ENCODE data around the gene ZNF44. TPM values are rescaled to one million over a fixed set of nuclear protein-coding genes. Genes with fewer than 3 reads are reported as not detected.

ZNF44 gene
- total and polyA plus RNA-seq, 2 of the 13 experiments (the other 11 are each of a cell fraction or from before 2014, with no cell fraction given): 6.9 to 15.7 TPM

DNA sequence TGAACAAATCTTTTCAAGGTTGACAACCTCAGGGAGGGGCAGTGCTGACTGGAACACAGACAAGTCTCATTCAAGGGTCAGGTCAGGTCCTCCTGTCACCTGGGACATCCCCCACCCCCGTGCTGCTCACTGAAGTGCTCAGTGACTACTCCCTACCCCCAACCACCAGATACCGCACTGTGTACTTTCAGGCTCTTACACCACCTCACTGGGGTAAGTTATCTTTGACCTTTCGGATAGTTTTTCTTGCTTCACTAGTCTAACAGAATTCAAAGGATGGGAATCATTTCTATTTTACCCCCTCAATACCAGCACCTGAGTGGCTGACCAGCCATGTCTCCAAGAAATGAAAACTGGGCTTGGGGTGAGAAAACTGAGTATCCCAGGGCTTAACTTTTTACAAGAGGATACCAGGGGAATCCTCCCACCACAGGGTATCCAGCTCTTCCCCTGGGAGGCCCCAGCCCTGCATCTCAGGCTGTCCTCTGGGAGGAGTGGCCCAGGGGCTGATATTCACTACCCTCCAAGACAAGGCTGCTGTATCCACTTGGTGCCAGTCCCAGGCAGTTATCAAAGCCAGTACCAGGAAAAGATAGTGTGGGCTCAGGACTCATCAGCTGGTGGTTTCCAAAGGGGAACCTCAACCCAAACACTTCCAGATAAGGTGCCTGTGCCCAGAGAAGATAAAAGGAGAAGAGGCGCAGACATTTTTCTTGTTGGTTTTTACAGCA is 36.7 kb upstream of the ZNF44 start (continued):
- TF ChIP-seq, protein P1, sequence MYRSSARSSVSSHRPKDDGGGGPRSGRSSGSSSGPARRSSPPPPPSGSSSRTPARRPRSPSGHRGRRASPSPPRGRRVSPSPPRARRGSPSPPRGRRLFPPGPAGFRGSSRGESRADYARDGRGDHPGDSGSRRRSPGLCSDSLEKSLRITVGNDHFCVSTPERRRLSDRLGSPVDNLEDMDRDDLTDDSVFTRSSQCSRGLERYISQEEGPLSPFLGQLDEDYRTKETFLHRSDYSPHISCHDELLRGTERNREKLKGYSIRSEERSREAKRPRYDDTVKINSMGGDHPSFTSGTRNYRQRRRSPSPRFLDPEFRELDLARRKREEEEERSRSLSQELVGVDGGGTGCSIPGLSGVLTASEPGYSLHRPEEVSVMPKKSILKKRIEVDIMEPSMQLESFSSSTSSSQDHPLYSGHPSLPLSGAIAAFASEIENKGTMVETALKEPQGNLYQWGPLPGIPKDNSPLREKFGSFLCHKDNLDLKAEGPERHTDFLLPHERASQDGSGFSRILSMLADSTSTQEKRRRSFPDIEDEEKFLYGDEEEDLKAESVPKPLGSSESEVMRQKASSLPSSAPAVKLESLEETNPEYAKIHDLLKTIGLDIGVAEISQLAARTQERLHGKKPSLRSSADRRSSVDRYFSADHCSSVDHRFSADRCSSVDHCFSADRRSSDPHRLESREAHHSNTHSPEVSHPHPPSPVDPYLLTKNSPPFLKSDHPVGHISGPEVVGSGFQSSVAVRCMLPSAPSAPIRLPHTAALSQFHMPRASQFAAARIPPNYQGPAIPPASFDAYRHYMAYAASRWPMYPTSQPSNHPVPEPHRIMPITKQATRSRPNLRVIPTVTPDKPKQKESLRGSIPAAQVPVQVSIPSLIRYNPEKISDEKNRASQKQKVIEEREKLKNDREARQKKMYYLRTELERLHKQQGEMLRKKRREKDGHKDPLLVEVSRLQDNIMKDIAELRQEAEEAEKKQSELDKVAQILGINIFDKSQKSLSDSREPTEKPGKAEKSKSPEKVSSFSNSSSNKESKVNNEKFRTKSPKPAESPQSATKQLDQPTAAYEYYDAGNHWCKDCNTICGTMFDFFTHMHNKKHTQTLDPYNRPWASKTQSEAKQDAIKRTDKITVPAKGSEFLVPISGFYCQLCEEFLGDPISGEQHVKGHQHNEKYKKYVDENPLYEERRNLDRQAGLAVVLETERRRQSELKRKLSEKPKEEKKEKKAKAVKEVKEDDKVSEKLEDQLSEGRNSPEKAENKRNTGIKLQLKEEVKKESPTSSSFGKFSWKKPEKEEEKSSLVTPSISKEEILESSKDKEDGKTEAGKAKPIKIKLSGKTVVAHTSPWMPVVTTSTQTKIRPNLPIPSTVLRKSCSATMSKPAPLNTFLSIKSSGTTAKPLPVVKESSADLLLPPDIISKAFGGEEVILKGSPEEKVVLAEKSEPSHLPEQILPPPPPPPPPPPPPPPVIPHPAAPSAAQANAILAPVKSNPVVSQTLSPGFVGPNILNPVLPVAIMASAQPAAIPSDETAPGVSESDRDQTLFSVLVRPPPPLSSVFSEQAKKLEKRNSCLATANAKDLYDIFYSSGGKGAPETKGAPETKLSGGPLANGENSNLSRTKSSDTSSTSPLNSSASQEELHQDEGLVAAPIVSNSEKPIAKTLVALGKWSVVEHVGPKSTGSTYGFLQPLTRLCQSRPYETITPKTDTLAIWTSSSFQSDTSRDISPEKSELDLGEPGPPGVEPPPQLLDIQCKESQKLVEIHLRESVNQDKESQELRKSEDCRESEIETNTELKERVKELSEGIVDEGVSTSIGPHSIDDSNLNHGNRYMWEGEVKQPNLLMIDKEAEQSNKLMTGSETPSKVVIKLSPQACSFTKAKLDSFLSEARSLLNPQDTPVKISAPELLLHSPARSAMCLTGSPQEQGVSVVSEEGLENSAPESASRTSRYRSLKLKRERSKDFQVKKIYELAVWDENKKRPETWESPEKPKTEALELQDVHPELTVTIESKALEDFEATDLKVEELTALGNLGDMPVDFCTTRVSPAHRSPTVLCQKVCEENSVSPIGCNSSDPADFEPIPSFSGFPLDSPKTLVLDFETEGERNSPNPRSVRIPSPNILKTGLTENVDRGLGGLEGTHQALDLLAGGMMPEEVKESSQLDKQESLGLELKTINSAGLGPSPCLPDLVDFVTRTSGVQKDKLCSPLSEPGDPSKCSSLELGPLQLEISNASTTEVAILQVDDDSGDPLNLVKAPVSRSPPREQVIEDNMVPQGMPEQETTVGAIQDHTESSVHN (CRISPR knock-in tag; IDR thresholded peaks at IDR 0.05): no peak
- TF ChIP-seq SOX5 (CRISPR knock-in tag; IDR thresholded peaks at IDR 0.05; ENCODE audit: borderline replicate concordance): no peak; the same call in 1 of the 2 replicates
- TF ChIP-seq ZNF883 (CRISPR knock-in tag; IDR thresholded peaks at IDR 0.05; ENCODE audit: not compliant biosample characterization): no peak
- TF ChIP-seq HMGA1 (CRISPR knock-in tag; conservative IDR thresholded peaks at IDR 0.05): no peak
- TF ChIP-seq ZC3H4 (CRISPR knock-in tag; IDR thresholded peaks at IDR 0.05; ENCODE audit: borderline replicate concordance): peak; percentile 67; the same call in 1 of the 2 replicates
- TF ChIP-seq ZFAT (CRISPR knock-in tag; conservative IDR thresholded peaks at IDR 0.05): no peak
- TF ChIP-seq ZNF543 (CRISPR knock-in tag; IDR thresholded peaks at IDR 0.05): no peak
- no peak for TF ChIP-seq AGO1 (IDR thresholded peaks at IDR 0.05; ENCODE audit: low read depth, low read length, poor library complexity, severe bottlenecking)
- TF ChIP-seq AGO2 (optimal IDR thresholded peaks at IDR 0.05; ENCODE audit: low read depth, low read length): no peak
- peak; percentile 48; the same call in 1 of the 2 replicates for TF ChIP-seq HDAC1 (CRISPR knock-in tag; IDR thresholded peaks at IDR 0.05)
- no peak for TF ChIP-seq ZNF562 (CRISPR knock-in tag; IDR thresholded peaks at IDR 0.05; ENCODE audit: borderline replicate concordance)
- TF ChIP-seq, protein P2, sequence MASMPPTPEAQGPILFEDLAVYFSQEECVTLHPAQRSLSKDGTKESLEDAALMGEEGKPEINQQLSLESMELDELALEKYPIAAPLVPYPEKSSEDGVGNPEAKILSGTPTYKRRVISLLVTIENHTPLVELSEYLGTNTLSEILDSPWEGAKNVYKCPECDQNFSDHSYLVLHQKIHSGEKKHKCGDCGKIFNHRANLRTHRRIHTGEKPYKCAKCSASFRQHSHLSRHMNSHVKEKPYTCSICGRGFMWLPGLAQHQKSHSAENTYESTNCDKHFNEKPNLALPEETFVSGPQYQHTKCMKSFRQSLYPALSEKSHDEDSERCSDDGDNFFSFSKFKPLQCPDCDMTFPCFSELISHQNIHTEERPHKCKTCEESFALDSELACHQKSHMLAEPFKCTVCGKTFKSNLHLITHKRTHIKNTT (CRISPR knock-in tag; IDR thresholded peaks at IDR 0.05): no peak
- TF ChIP-seq NFYC (CRISPR knock-in tag; IDR thresholded peaks at IDR 0.05): no peak
- TF ChIP-seq ZNF740 (CRISPR knock-in tag; IDR thresholded peaks at IDR 0.05): peak; percentile 49; the same call in 1 of the 2 replicates
- no peak for TF ChIP-seq ZNF672 (CRISPR knock-in tag; IDR thresholded peaks at IDR 0.05)
- peak; percentile 87 for TF ChIP-seq SAP130 (CRISPR knock-in tag; IDR thresholded peaks at IDR 0.05; ENCODE audit: low read depth)
- no peak for TF ChIP-seq ZNF337 (CRISPR knock-in tag; IDR thresholded peaks at IDR 0.05; ENCODE audit: borderline replicate concordance, low read depth)
- TF ChIP-seq FIP1L1 (IDR thresholded peaks at IDR 0.05; ENCODE audit: borderline replicate concordance, insufficient read depth, low read depth, low read length): no peak
- TF ChIP-seq ZBTB7B (CRISPR knock-in tag; IDR thresholded peaks at IDR 0.05): no peak
- TF ChIP-seq FOXC1 (CRISPR knock-in tag; IDR thresholded peaks at IDR 0.05; ENCODE audit: borderline replicate concordance): no peak
- TF ChIP-seq ZNF550 (CRISPR knock-in tag; IDR thresholded peaks at IDR 0.05; ENCODE audit: borderline replicate concordance): no peak

Data from HepG2 (cell line).